ENCODE data around the gene AURKB. TPM values are rescaled to one million over a fixed set of nuclear protein-coding genes. Genes with fewer than 3 reads are reported as not detected.
A peak's percentile ranks its signal among the peaks of the same experiment; 100 is the strongest.

AURKB gene
- total RNA-seq, 1 donor from 2014 or later: 136 TPM

- DNase-seq (ENCODE audit: low read depth): no peak
- no peak for TF ChIP-seq CTCF (conservative IDR thresholded peaks at IDR 0.05; ENCODE audit: low read depth, low read length)
- H3K4me3 ChIP-seq (ENCODE audit: low read depth, low read length): no peak overlapping the region
Observed at GRCh38 chr17:8159459-8160223, 50.7 kb downstream of the AURKB start.

GRCh38 chr17:8159032-8159400 is 51.4 kb downstream of the AURKB start:
- no peak for DNase-seq (ENCODE audit: low read depth)
- H3K4me3 ChIP-seq (ENCODE audit: low read depth, low read length): no peak overlapping the region
- TF ChIP-seq CTCF (conservative IDR thresholded peaks at IDR 0.05; ENCODE audit: low read depth, low read length): no peak

DNA sequence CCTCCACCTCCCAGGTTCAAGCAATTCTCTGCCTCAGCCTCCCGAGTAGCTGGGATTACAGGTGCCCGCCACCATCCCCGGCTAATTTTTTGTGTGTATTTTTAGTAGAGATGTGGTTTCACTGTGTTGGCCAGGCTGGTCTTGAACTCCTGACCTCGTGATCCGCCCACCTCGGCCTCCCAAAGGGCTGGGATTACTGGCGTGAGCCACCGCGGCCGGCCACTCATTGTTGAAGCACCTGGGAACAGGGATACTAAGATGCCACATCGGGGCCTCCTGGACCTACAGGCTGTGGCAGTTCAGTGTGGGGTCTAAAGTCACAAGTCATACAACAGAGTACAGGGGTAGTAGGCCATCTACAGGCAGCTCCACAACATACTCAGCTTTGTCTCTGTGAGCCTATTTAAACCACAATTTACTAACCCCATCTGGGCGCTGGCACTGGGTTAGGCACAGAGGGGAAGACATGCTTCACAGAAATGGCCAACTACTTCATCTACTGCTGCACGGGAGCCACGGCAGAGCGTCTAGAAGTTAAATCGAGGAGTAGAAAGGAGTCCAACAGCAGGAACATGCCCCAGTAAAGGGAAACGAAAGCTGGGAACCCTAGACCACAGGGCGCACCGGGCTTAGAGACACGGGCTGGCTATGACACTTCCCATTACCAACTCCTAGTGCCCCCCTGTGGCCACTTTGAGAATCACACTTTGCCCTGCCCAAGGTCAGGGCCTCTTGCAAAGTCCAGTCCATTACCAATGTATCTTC is 51.9 kb downstream of the AURKB start:
- DNase-seq (ENCODE audit: low read depth): no peak
- H3K4me3 ChIP-seq (ENCODE audit: low read depth, low read length): no peak overlapping the region
- TF ChIP-seq CTCF (conservative IDR thresholded peaks at IDR 0.05; ENCODE audit: low read depth, low read length): peak; percentile 88

GRCh38 chr17:8156246-8156992 is 54.0 kb downstream of the AURKB start:
- no peak for TF ChIP-seq CTCF (conservative IDR thresholded peaks at IDR 0.05; ENCODE audit: low read depth, low read length)
- H3K4me3 ChIP-seq (ENCODE audit: low read depth, low read length): peak overlapping the region; percentile 90
- DNase-seq (ENCODE audit: low read depth): peak; percentile 99

- DNase-seq (ENCODE audit: low read depth): no peak
- peak overlapping the region; percentile 90 for H3K4me3 ChIP-seq (ENCODE audit: low read depth, low read length)
- TF ChIP-seq CTCF (conservative IDR thresholded peaks at IDR 0.05; ENCODE audit: low read depth, low read length): no peak
Observed at GRCh38 chr17:8155996-8156245, 54.5 kb downstream of the AURKB start.

DNA sequence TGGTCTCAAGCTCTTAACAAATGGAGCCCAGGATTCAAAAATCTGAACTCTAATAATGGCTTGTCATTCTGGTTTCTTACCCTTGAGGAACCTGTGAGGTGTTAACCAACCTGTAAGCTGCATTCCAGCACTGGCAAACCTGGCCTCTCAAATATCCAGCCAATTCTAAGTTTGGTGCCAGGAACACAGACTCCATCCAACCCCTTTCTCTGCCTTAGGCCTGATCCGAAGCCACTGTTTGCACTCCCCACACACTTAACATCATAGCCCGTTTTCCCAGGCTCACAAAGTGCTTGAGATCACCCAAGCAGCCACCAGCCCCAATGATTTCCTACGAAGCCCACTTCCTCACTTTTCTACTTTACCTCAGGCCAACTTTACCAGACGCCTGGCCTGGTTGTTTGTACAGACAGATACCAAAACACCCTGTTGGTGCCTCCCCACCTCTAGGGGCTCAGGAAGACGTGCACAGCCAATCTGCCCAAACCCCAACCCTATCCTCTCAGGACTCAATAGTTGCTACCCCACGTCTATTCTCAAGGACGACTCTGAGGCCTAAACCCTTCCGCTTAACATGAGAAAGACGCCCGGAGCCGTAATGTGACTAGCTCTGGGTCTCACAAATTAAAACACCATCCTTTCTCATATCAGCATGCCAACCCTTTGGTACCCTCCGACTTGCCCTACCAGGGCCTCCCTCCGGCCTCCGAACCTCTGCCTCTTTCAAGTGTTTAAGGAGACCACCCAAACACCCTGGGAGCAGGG is 55.0 kb downstream of the AURKB start:
- TF ChIP-seq CTCF (conservative IDR thresholded peaks at IDR 0.05; ENCODE audit: low read depth, low read length): no peak
- peak overlapping the region; percentile 90 for H3K4me3 ChIP-seq (ENCODE audit: low read depth, low read length)
- DNase-seq (ENCODE audit: low read depth): no peak

Other genes starting within 250 kb of the AURKB start
- gene GUCY2D, start 208.0 kb downstream of the AURKB start, total RNA-seq: not detected in 2 replicates
- 0.07 and 1.3 TPM in 2 replicates for gene ALOX15B, start 171.5 kb downstream of the AURKB start, total RNA-seq
- gene ALOX12B, start 122.9 kb downstream of the AURKB start, total RNA-seq: 0.35 TPM in 1 of 2 replicates, not detected in the other
- 0.36 TPM in 1 of 2 replicates, not detected in the other for gene ALOXE3, start 92.1 kb downstream of the AURKB start, total RNA-seq
- 0.35 TPM in 1 of 2 replicates, not detected in the other for gene HES7, start 86.5 kb downstream of the AURKB start, total RNA-seq
- 13.1 and 17.1 TPM in 2 replicates for gene PER1, start 58.2 kb downstream of the AURKB start, total RNA-seq
- 2.1 and 7.0 TPM in 2 replicates for gene VAMP2, start 47.6 kb downstream of the AURKB start, total RNA-seq
- 16.9 and 24.3 TPM in 2 replicates for gene TMEM107, start 34.2 kb downstream of the AURKB start, total RNA-seq
- 9.5 and 11.4 TPM in 2 replicates for gene BORCS6, start 20.4 kb downstream of the AURKB start, total RNA-seq
- 9.1 and 13.0 TPM in 2 replicates for gene CTC1, start 37.5 kb upstream of the AURKB start, total RNA-seq
- gene PFAS, start 38.7 kb upstream of the AURKB start, total RNA-seq: 37.2 and 58.1 TPM in 2 replicates
- gene RANGRF, start 78.1 kb upstream of the AURKB start, total RNA-seq: 36.5 and 37.8 TPM in 2 replicates
- 0.58 and 3.3 TPM in 2 replicates for gene SLC25A35, start 84.8 kb upstream of the AURKB start, total RNA-seq
- gene ARHGEF15, start 99.7 kb upstream of the AURKB start, total RNA-seq: 0.06 TPM in 1 of 2 replicates, not detected in the other
- gene ODF4, start 129.3 kb upstream of the AURKB start, total RNA-seq: not detected in 2 replicates
- gene RPL26, start 172.6 kb upstream of the AURKB start, total RNA-seq: 2,667 and 4,627 TPM in 2 replicates
- 0.12 and 0.80 TPM in 2 replicates for gene RNF222, start 187.3 kb upstream of the AURKB start, total RNA-seq
- gene NDEL1, start 225.3 kb upstream of the AURKB start, total RNA-seq: 27.3 and 33.4 TPM in 2 replicates